GM12878 (cell line): Measurements from ENCODE around the gene EHMT2. TPM values are rescaled to one million over a fixed set of nuclear protein-coding genes. Genes with fewer than 3 reads are reported as not detected.

Experiments
- CHD4 ChIP-seq: fragments of 200-600 bp; sonication (generic); IDR thresholded peaks from 2 replicates; pipeline ENCODE4 v1.6.1; 2016; ENCODE audit warnings: mild to moderate bottlenecking
- CREB1 ChIP-seq: IDR thresholded peaks from 2 replicates; pipeline ENCODE4 v1.6.1; 2012; ENCODE audit warnings: low read depth, mild to moderate bottlenecking, inconsistent platforms
- EP300 ChIP-seq, 2 experiments: fragments of 150-350 bp in 1 of 2; IDR thresholded peaks; 2 replicates each; pipeline ENCODE4 v1.6.1; 2011 to 2012; ENCODE audit warnings: low read depth in 2 of 2, low read length in 2 of 2, borderline replicate concordance in 1 of 2, improper control_type of control experiment in 1 of 2, inconsistent platforms in 1 of 2; ENCODE audit not compliant: control insufficient read depth in 1 of 2
- HCFC1 ChIP-seq: fragments of 150-350 bp; IDR thresholded peaks from 2 replicates; pipeline ENCODE4 v1.6.1; 2014; ENCODE audit warnings: low read length
- JUNB ChIP-seq: IDR thresholded peaks from 2 replicates; pipeline ENCODE4 v1.6.1; 2016; ENCODE audit warnings: antibody characterized with exemption, mild to moderate bottlenecking
- KLF5 ChIP-seq: fragments of 450-650 bp; IDR thresholded peaks from 2 replicates; pipeline ENCODE4 v1.6.1; 2014; ENCODE audit warnings: mild to moderate bottlenecking; ENCODE audit not compliant: partially characterized antibody
- MTA2 ChIP-seq: fragments of 450-650 bp; IDR thresholded peaks from 2 replicates; pipeline ENCODE4 v1.6.1; 2016; ENCODE audit warnings: low read depth, mild to moderate bottlenecking, moderate library complexity
- NFXL1 ChIP-seq: fragments of 450-650 bp; IDR thresholded peaks from 2 replicates; pipeline ENCODE4 v1.6.1; 2017; ENCODE audit warnings: antibody characterized with exemption, mild to moderate bottlenecking, borderline replicate concordance
- NFYA ChIP-seq: IDR thresholded peaks from 2 replicates; pipeline ENCODE4 v1.6.1; 2011; ENCODE audit warnings: low read depth, mild to moderate bottlenecking, low read length, improper control_type of control experiment, borderline replicate concordance
- PAX5 ChIP-seq: IDR thresholded peaks from 2 replicates; pipeline ENCODE4 v1.6.1; 2011; ENCODE audit warnings: low read depth, low read length, borderline replicate concordance
- POLR2AphosphoS5 ChIP-seq: IDR thresholded peaks from 2 replicates; pipeline ENCODE4 v1.6.1; 2011; ENCODE audit warnings: mild to moderate bottlenecking, low read length, inconsistent platforms
- POU2F2 ChIP-seq: IDR thresholded peaks from 3 replicates; pipeline ENCODE4 v1.6.1; 2011; ENCODE audit warnings: low read depth, mild to moderate bottlenecking, low read length, borderline replicate concordance
- RAD21 ChIP-seq: IDR thresholded peaks from 2 replicates; pipeline ENCODE4 v1.6.1; 2011; ENCODE audit warnings: mild to moderate bottlenecking, low read depth, low read length, moderate library complexity; ENCODE audit not compliant: insufficient read depth
- RAD51 ChIP-seq: fragments of 450-650 bp; IDR thresholded peaks from 2 replicates; pipeline ENCODE4 v1.6.1; 2016; ENCODE audit warnings: moderate library complexity, mild to moderate bottlenecking, inconsistent platforms
- RCOR1 ChIP-seq: conservative IDR thresholded peaks from 2 replicates; pipeline ENCODE4 v1.6.1; 2012; ENCODE audit warnings: low read depth, low read length, improper control_type of control experiment
- RFX5 ChIP-seq: IDR thresholded peaks from 2 replicates; pipeline ENCODE4 v1.6.1; 2011; ENCODE audit warnings: low read depth, low read length, improper control_type of control experiment
- SIX5 ChIP-seq: IDR thresholded peaks from 2 replicates; pipeline ENCODE4 v1.6.1; 2011; ENCODE audit warnings: mild to moderate bottlenecking, low read depth, low read length, moderate library complexity; ENCODE audit not compliant: severe bottlenecking
- SPI1 ChIP-seq: IDR thresholded peaks from 2 replicates; pipeline ENCODE4 v1.6.1; 2011; ENCODE audit warnings: low read depth, mild to moderate bottlenecking, low read length, moderate library complexity, borderline replicate concordance; ENCODE audit not compliant: insufficient read depth
- SREBF1 ChIP-seq: IDR thresholded peaks from 2 replicates; pipeline ENCODE4 v1.6.1; 2012; ENCODE audit warnings: mild to moderate bottlenecking, low read length
- STAT3 ChIP-seq: IDR thresholded peaks from 2 replicates; pipeline ENCODE4 v1.6.1; 2011; ENCODE audit warnings: low read depth, low read length, improper control_type of control experiment
- TAF1 ChIP-seq: IDR thresholded peaks from 2 replicates; pipeline ENCODE4 v1.6.1; 2011; ENCODE audit warnings: mild to moderate bottlenecking, low read depth, low read length, borderline replicate concordance
- ZNF207 ChIP-seq: fragments of 450-650 bp; IDR thresholded peaks from 2 replicates; pipeline ENCODE4 v1.6.1; 2014; ENCODE audit warnings: antibody characterized with exemption, mild to moderate bottlenecking, borderline replicate concordance
- polyA plus RNA-seq, 11 experiments: library from polyadenylated mRNA; depleted of rRNA in 4 of 11; unstranded in 6 of 11; stranded (reverse) in 5 of 11; fragments of >200 nt; fragmentation: Nextera tagmentation in 4 of 11; fragmentation: Illumina TruSeq in 1 of 11; extraction: Ambion mirVana in 4 of 11; extraction: Trizol in 1 of 11; gene quantifications; 1 replicate in 1 of 11; 2 replicates in 10 of 11; pipeline versions ENCODE4 v1.2.1 to v1.2.3, GENCODE V29; 2011 to 2016; ENCODE audit warnings: inconsistent platforms in 2 of 11, missing spikeins in 2 of 11, low read depth in 1 of 11
- total RNA-seq, 4 experiments: library from RNA; depleted of rRNA in 3 of 4; stranded (reverse); fragments of >200 nt in 3 of 4; fragmentation: Illumina TruSeq in 1 of 4; extraction: Trizol in 1 of 4; gene quantifications; 2 replicates each; pipeline versions ENCODE4 v1.2.1 to v1.2.3, GENCODE V29; 2013 to 2021
- TF ChIP-seq, protein P1 (sequence below): IDR thresholded peaks from 2 replicates; pipeline ENCODE4 v1.6.1; 2011; ENCODE audit warnings: borderline replicate concordance, low read depth, mild to moderate bottlenecking, moderate library complexity, mixed read lengths, low read length; ENCODE audit not compliant: insufficient read depth; ENCODE audit errors: extremely low read length
- TF ChIP-seq, protein P2 (sequence below): fragments of 450-650 bp; formaldehyde crosslinking; IDR thresholded peaks from 2 replicates; pipeline ENCODE4 v1.5.0; 2022; ENCODE audit warnings: mild to moderate bottlenecking, missing genetic modification characterization
- TF ChIP-seq, protein P3 (sequence below): IDR thresholded peaks from 2 replicates; pipeline ENCODE4 v1.6.1; 2012; ENCODE audit warnings: low read depth, low read length, improper control_type of control experiment

The EHMT2 gene
- total and polyA plus RNA-seq, 10 of the 15 experiments (the other 5 are each of a cell fraction or from before 2014, with no cell fraction given), result 1.7 to 53.2 (median 36.3) TPM

DNA sequence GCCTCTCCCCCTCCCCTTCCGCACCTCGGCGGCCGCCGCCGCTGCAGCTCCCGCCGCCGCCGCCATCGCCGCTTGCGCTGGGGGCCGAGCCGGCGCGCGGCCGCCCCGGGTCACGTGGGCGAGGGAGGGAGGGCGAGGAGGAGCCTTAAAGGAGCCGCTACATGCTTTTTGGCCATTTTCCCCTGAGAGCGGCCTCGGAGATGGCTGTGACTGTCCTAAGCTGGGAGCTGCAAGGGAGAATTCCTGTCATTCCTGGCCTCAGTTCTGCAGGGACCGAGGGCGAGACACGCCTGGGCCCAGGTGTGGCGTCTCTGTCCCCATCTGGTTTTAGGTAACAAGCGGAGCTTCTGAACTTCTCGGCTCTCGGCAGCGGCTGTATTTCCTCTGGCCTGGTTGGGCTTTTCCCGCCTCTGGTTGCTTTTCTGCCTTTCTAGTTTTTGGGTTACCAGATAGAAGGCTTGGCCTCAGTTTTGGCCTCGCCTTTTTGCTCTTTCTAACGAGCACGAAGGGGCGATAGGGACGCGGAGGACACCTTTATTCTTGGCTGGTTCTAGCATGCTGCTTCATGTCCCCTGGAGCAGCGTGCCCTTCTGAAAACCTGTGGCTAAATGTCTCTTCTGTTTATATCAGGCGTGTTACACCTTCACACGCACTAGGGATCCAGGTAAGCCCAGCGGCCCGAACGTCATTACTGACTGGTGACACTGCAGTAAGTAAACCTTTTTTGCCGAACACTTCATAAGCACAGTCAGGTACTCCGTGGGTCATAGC lies at the start of gene EHMT2 (continued):
- TF ChIP-seq ZNF207, result no peak
- no peak for TF ChIP-seq EP300 (IDR thresholded peaks at IDR 0.05; ENCODE audit: borderline replicate concordance in 1 of 2, control insufficient read depth in 1 of 2, low read depth in 2 of 2, low read length in 2 of 2)
- TF ChIP-seq POU2F2, result 0 out of 3 replicates have a peak, but pooled peaks have one; percentile 7
- TF ChIP-seq STAT3, result no peak
- TF ChIP-seq PAX5, result no peak
- TF ChIP-seq, protein P1, sequence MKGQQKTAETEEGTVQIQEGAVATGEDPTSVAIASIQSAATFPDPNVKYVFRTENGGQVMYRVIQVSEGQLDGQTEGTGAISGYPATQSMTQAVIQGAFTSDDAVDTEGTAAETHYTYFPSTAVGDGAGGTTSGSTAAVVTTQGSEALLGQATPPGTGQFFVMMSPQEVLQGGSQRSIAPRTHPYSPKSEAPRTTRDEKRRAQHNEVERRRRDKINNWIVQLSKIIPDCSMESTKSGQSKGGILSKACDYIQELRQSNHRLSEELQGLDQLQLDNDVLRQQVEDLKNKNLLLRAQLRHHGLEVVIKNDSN, result peak; percentile 96
- no peak for TF ChIP-seq CHD4
- no peak for TF ChIP-seq CREB1
- no peak for TF ChIP-seq JUNB
- TF ChIP-seq RFX5, result no peak
- TF ChIP-seq, protein P2, sequence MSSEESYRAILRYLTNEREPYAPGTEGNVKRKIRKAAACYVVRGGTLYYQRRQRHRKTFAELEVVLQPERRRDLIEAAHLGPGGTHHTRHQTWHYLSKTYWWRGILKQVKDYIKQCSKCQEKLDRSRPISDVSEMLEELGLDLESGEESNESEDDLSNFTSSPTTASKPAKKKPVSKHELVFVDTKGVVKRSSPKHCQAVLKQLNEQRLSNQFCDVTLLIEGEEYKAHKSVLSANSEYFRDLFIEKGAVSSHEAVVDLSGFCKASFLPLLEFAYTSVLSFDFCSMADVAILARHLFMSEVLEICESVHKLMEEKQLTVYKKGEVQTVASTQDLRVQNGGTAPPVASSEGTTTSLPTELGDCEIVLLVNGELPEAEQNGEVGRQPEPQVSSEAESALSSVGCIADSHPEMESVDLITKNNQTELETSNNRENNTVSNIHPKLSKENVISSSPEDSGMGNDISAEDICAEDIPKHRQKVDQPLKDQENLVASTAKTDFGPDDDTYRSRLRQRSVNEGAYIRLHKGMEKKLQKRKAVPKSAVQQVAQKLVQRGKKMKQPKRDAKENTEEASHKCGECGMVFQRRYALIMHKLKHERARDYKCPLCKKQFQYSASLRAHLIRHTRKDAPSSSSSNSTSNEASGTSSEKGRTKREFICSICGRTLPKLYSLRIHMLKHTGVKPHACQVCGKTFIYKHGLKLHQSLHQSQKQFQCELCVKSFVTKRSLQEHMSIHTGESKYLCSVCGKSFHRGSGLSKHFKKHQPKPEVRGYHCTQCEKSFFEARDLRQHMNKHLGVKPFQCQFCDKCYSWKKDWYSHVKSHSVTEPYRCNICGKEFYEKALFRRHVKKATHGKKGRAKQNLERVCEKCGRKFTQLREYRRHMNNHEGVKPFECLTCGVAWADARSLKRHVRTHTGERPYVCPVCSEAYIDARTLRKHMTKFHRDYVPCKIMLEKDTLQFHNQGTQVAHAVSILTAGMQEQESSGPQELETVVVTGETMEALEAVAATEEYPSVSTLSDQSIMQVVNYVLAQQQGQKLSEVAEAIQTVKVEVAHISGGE (CRISPR knock-in tag), result no peak
- TF ChIP-seq KLF5, result no peak
- TF ChIP-seq TAF1, result peak; percentile 71; the same call in 1 of the 2 replicates
- TF ChIP-seq MTA2, result no peak
- peak; percentile 63 for TF ChIP-seq HCFC1
- no peak for TF ChIP-seq SREBF1
- TF ChIP-seq RAD51, result peak; percentile 76
- no peak for TF ChIP-seq RCOR1
- TF ChIP-seq NFYA, result no peak
- no peak for TF ChIP-seq POLR2AphosphoS5
- no peak for TF ChIP-seq SPI1
- TF ChIP-seq NFXL1, result no peak
- TF ChIP-seq SIX5, result peak; percentile 29
- TF ChIP-seq, protein P3, sequence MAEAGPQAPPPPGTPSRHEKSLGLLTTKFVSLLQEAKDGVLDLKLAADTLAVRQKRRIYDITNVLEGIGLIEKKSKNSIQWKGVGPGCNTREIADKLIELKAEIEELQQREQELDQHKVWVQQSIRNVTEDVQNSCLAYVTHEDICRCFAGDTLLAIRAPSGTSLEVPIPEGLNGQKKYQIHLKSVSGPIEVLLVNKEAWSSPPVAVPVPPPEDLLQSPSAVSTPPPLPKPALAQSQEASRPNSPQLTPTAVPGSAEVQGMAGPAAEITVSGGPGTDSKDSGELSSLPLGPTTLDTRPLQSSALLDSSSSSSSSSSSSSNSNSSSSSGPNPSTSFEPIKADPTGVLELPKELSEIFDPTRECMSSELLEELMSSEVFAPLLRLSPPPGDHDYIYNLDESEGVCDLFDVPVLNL, result 0 out of 2 replicates have a peak, but pooled peaks have one; percentile 20
- TF ChIP-seq RAD21, result no peak
